Nephron progenitor cell (in vitro differentiated cells): Measurements from ENCODE around the gene TTC17.
"Not testable (repeated sequence)": the region's sequence is repeated elsewhere in the genome, so short reads cannot be mapped to it uniquely, and the experiment has no call there.

Experiments
- DNase-seq: peaks from one replicate; pipeline ENCODE4 v3.0.0; 2021
- H3K27ac Mint-ChIP-seq: 2 replicates; pipeline ENCODE4 v1.8.0; 2021; ENCODE audit warnings: mild to moderate bottlenecking, moderate library complexity, mixed read lengths
- H3K27me3 Mint-ChIP-seq: 2 replicates; pipeline ENCODE4 v1.8.0; 2021; ENCODE audit warnings: mild to moderate bottlenecking, low read depth, mixed read lengths; ENCODE audit not compliant: poor library complexity
- H3K36me3 Mint-ChIP-seq: 2 replicates; pipeline ENCODE4 v1.8.0; 2021; ENCODE audit warnings: low read depth, mixed read lengths
- H3K4me1 Mint-ChIP-seq: 2 replicates; pipeline ENCODE4 v1.8.0; 2021; ENCODE audit warnings: mixed read lengths
- H3K4me3 Mint-ChIP-seq: 2 replicates; pipeline ENCODE4 v1.8.0; 2021; ENCODE audit warnings: mild to moderate bottlenecking, moderate library complexity, mixed read lengths
- H3K9me3 Mint-ChIP-seq: 2 replicates; pipeline ENCODE4 v1.8.0; 2021; ENCODE audit warnings: mild to moderate bottlenecking, moderate library complexity, mixed read lengths
- TF ChIP-seq, protein P1 (sequence below): fragments of 200-600 bp; sonication (generic); IDR thresholded peaks from 2 replicates; pipeline ENCODE4 v1.5.0; 2021; ENCODE audit warnings: antibody characterized with exemption

TTC17 gene

GRCh38 chr11:43328482-43328881 is 30.2 kb upstream of the TTC17 start:
- Mint-ChIP-seq H3K4me1 (no peaks in the 10 kb centered on the region), H3K9me3 (no peaks in the 10 kb centered on the region), H3K36me3 (peaks cover 61% of the 10 kb centered on the region), H3K27ac (no peak overlapping the region), H3K4me3 (no peak overlapping the region), H3K27me3 (no peaks in the 10 kb centered on the region)
- no peak for DNase-seq
- TF ChIP-seq, protein P1, sequence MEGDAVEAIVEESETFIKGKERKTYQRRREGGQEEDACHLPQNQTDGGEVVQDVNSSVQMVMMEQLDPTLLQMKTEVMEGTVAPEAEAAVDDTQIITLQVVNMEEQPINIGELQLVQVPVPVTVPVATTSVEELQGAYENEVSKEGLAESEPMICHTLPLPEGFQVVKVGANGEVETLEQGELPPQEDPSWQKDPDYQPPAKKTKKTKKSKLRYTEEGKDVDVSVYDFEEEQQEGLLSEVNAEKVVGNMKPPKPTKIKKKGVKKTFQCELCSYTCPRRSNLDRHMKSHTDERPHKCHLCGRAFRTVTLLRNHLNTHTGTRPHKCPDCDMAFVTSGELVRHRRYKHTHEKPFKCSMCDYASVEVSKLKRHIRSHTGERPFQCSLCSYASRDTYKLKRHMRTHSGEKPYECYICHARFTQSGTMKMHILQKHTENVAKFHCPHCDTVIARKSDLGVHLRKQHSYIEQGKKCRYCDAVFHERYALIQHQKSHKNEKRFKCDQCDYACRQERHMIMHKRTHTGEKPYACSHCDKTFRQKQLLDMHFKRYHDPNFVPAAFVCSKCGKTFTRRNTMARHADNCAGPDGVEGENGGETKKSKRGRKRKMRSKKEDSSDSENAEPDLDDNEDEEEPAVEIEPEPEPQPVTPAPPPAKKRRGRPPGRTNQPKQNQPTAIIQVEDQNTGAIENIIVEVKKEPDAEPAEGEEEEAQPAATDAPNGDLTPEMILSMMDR, result no peak

DNA sequence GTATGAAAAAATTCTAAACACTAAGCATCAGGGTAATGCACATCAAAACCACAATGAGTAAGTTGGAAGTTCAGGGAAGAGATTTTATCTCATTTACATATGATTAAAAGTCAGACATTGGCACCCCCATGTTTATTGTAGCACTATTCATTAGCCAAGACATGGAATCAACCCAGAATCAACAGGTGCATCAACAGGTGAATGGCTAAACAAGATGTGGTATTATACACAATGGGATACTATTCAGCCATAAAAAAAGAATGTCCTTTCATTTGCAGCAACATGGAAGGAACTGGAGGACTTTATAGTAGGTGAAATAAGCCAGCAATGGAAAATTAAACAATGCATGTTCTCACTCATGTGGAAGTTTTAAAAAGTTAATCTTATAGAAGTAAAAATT is 17.6 kb upstream of the TTC17 start:
- Mint-ChIP-seq H3K4me3 (no peak overlapping the region), H3K27me3 (no peaks in the 10 kb centered on the region), H3K4me1 (no peaks in the 10 kb centered on the region), H3K36me3 (peaks cover 79% of the 10 kb centered on the region), H3K27ac (no peak overlapping the region), H3K9me3 (peaks cover 7% of the 10 kb centered on the region)
- no peak for DNase-seq
- TF ChIP-seq, protein P1, result no peak

DNA sequence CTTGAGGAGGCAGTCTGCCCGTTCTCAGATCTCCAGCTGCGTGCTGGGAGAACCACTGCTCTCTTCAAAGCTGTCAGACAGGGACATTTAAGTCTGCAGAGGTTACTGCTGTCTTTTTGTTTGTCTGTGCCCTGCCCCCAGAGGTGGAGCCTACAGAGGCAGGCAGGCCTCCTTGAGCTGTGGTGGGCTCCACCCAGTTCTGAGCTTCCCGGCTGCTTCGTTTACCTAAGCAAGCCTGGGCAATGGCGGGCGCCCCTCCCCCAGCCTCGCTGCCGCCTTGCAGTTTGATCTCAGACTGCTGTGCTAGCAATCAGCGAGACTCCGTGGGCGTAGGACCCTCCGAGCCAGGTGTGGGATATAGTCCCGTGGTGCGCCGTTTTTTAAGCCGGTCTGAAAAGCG is 7.3 kb upstream of the TTC17 start:
- Mint-ChIP-seq H3K9me3 (peaks cover 10% of the 10 kb centered on the region), H3K36me3 (peaks cover 12% of the 10 kb centered on the region), H3K27me3 (peaks cover 10% of the 10 kb centered on the region), H3K4me3 (peak overlapping the region; percentile 82)
- H3K27ac Mint-ChIP-seq, H3K4me1 Mint-ChIP-seq: not testable (repeated sequence)
- DNase-seq, result peak; percentile 29

DNA sequence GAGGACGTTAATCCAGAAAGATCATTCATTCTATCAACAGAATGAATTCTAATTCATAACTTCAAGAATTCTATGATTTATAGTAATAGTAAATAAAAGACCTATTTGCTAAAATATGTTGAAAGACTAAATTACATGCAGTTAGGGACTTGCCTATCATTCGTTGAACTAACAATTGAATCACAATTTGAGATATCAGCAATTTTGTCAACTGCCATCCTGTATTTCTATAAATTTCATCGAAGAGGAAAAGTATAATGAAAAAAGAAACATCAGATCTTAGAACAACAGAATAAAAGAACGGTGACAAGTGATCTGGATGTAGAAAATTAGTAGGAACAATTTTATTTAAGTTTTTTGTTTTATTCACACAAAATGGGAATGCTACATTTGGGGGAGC is 4.4 kb upstream of the TTC17 start:
- H3K4me3 Mint-ChIP-seq, result no peak overlapping the region
- DNase-seq, result no peak
- TF ChIP-seq, protein P1, result no peak

DNA sequence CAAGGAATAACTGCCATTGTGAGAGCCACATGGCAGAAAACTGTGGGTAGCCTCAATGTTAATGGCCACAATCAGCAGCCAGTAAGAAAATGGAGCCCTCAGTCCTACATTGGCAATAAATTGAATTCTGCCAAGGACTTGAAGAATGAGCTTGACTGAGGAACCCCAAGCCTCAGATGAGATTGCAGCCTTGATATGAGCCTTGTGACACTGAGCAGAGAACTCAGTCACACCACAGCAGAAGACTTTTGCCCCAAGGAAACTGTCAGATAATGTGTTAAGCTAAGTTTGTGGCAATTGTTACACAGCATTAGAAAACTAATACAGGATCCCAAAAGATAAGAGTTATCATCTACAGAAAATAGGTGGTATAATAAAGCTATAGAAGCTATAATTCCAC is 2.4 kb upstream of the TTC17 start:
- peaks cover 10% of the 10 kb centered on the region for H3K27me3 Mint-ChIP-seq
- peaks cover 37% of the 10 kb centered on the region for H3K4me1 Mint-ChIP-seq
- no peak overlapping the region for H3K4me3 Mint-ChIP-seq
- peaks cover 14% of the 10 kb centered on the region for H3K9me3 Mint-ChIP-seq
- H3K27ac Mint-ChIP-seq, result no peak overlapping the region
- TF ChIP-seq, protein P1, result no peak
- H3K36me3 Mint-ChIP-seq, result peaks cover 16% of the 10 kb centered on the region
- no peak for DNase-seq

More for the DNA sequence above, 4.4 kb upstream of the TTC17 start:
- Mint-ChIP-seq H3K27ac (no peak overlapping the region), H3K4me1 (peaks cover 20% of the 10 kb centered on the region), H3K36me3 (peaks cover 16% of the 10 kb centered on the region), H3K27me3 (peaks cover 10% of the 10 kb centered on the region), H3K9me3 (peaks cover 14% of the 10 kb centered on the region)

DNA sequence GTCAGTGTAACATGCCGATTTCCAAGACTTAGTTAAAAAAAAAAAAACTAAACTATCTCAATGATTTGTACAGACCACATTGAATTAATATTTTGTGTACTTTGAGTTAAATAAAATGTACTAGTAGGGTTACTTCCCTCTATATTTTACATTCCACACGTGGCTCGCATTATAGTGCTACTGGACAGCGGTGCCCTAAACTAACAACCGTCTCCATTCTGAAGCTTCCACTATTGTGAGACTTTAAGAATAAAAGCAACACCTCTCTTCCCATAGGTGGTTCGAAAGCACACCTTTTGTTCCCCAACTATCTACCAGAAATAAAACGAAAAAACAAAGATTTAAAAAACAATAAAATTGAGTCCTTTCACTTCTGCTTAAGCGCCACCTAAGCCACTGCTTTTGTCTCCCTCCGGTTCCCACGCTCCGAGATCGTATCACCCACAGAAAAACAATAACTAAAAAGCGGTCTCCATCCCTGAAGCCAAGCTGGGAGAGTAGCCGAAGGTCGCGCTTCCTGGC is 380 bp upstream of the TTC17 start:
- Mint-ChIP-seq H3K9me3 (peaks cover 4% of the 10 kb centered on the region), H3K36me3 (peaks cover 17% of the 10 kb centered on the region), H3K27ac (peak overlapping the region; percentile 65), H3K4me1 (peaks cover 31% of the 10 kb centered on the region), H3K4me3 (peak overlapping the region; percentile 93), H3K27me3 (peaks cover 10% of the 10 kb centered on the region)
- no peak for DNase-seq
- TF ChIP-seq, protein P1, result no peak
